NOMO-1 treated with dmso at 0.1 percent for 144 hours (cell line): ENCODE data around the gene SLC25A19.
A peak's percentile ranks its signal among the peaks of the same experiment; 100 is the strongest.

Experiments used
- DNase-seq: peaks from one replicate; lab custom pipeline; 2025; ENCODE audit not compliant: unreplicated experiment; lab: John Stamatoyannopoulos, UW

Gene SLC25A19

DNA sequence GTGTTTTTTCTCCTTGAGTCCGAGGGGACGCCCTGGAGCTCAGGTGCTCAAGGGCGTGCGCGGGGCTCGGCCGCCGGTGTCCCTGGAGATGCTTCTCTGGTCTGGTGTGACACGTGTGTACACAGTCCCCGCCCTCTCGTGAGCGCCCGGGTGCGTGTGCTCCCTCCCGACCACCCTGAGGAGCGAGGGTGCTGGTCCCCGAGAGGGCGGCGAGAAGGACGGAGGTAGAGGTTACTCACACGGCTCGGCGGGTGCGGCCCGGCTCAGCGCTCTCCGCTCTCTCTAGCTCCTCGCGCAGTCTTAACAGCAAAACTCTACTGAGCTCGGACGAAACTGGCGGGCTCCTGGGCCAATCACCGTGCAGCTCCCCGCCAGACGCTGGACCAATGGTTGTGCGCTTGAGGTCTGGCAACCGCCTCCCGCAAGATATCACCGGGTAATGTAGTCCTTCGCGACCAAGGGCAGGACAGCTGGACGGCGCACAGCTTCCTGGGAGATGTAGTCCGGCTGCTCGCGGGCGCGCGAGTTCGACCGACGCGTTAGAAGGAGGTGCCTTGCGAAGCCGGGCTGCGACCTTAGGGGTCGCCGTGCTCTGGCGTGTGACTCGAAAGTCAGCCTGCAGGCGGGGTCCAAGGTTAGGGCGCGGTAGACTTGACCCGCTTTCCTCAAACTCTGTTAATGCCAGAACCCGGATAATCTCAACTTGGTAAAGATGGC is at the start of gene SLC25A19:
SLC25A19 (minus strand) TSS at position 319 of the 717 bp plus-strand sequence. CDS start 2,669 bp downstream, outside the sequence.
- peak; percentile 99 for DNase-seq

DNA sequence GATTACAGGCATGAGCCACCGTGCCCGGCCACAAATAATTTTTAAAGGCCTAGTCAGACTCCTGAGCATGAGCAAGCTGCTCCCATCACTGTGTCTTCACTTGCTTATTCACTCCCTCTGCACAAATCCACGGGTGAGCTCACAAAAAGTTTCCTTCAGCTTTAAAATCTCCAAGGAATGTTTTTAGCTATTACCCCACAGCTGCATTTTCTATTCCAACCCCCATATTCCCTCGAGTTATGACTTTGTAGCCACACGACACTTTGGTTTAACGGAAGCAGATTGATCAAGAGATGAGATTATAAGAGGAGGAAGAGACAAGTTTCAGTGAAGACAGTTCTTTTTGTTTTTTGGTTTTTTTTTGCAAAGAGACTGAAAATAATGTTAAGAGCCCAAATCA is 49.1 kb upstream of the SLC25A19 start:
- DNase-seq, result no peak

DNA sequence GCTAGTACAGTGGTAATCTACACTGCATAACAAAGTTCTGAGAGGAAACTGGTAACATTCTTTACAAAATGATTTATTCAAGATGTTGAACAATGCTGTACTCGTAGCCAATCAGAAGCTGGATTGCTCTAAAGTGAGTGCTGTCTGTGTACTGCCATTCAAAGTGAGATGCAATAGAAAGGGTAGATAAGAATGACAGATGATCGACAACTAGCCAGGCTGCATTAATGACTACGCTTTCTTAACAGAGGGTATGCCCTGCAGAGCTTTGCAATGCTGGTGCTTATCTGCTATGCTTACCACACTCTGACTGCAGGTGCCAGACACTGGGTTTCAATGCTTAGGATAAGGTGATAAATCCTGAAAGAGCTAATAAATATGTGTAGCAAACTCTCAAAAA is 46.1 kb upstream of the SLC25A19 start:
- DNase-seq, result no peak

DNA sequence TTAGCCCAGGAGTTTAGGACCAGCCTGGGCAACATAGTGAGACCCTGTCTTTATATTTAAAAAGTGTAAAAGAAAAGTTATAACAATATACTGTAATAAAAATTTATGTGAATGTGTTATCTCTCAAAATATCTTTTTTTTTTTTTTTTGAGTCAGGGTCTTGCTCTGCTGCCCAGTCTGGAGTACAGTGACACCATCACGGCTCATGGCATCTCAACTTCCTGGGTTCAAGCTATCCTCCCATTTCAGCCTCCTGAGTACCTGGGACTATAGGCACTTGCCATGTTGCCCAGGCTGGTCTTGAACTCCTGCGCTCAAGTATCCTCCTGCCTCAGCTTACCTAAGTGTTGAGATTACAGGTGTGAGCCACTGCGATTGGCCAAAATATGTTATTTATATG is 45.5 kb upstream of the SLC25A19 start:
- DNase-seq, result no peak

DNA sequence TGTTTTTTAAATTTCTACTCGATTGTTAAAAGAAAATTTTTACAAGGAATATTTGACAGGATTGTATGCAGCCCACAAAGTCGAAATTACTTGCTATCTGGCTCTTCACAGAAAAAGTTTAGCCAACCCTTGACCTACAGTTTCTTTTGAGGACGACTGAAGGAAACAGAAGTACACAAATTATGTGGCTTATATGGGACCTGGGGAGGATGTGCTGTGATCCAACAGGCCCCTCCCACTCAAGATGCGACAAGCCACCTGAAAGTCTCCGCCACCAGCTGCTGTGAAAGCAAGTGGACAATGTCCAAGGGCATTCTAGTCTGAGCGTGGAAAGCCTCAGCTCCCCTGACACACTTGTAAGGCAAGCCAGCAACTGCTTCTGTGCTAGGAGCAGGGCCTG is 42.4 kb upstream of the SLC25A19 start:
- no peak for DNase-seq

DNA sequence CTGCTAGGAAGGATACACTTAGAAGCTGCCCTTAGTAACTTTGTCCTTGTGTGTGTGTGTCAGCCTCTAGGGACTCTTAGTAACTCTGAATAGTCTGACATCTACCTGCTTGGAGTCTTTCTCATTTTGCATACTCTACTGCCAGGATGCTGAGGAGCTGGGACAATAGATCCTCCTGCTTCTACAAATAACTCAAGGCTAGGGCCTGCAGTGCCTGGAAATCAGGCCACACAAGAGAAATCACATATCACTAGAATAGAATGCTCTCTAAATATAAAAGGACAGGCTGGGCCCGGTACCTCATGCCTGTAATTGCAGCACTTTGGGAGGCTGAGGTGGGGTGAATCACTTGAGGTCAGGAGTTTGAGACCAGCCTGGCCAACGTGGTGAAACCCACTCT is 38.5 kb upstream of the SLC25A19 start:
- no peak for DNase-seq

DNA sequence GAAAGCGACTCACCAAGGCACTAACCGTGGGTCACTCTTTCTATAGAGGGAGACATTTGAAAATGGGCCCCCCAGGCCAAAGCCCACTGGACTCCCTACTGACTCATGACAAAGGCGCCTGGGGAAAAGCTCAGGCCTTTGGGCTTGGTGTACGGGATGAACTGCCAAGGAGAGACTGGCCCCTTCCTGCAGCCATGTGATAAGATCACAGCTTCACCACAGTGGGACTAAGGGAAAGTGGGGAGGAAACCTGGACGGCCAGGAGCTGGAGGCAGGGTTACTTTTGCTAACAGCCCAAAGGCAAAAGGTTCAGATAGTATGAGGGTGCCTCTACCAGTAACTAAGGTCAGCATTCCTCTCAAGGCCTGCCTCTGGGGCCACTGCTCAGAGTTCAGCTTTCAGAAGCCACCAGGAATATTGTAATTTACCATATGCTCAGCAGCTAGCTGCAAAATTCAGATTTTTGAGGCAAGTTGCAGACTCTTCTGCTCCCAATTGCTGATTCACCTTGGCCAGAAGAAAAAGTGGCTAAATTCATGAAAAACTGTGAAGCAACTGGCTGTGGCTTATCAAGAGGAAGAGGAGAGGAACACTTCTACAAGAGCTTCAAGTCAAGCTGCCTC is 37.1 kb upstream of the SLC25A19 start:
- DNase-seq, result no peak

DNA sequence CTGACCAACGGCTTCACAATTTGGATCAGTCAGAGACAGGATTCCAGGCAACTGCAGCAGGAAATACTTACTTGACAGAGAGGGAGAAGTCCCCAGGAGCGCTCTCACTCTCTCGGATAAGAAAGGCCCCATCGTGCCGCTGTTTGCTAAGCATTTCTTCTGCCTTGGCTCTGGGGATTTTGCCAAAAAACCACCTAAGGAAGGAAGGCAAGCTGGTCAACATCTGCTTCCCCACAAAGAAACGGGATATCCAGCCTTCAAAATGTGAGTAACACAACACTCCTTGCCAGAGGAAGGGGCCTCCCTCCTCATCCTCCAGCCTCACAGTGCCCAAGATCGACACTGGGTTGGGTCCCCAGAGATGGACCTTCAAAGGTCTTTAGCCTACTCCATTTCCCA is 36.6 kb upstream of the SLC25A19 start:
- no peak for DNase-seq

DNA sequence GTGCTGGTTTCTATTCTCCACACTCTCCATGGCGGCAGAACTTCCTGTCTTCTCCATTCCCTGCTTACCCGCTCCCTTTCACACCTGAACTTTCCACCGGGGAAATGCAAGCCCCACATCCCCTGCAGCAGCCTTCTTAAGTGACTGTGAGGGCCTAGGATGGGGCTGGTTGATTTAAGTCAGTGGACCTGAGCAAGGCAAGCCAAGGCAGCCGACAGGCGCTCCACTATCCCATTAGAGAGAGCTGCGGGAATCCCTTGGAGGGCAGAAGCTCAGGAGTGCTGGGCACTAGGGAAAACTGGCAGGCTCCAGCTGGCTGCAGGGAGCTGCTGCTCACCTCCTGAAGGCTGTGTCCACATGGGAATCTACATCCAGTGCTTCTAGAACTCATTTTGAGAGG is 36.1 kb upstream of the SLC25A19 start:
- DNase-seq, result no peak

DNA sequence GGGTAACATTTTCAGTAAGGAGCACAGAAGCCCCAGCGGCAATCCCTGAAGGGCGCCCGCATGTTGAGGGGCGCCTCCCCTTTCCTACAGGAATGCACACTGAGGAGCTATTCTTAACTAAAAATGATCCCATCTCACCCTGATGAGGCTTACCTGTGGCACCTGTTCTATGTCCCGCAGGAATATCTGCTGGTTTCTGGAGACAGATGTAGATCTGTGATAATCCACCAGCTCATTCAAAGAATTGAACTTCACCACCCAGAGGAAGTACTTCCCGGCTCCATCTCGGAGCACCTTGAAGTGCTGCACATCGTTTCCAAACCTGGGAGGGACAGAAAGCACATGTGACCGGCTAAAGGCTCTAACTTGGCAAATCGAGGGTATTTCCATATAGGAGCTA is 32.3 kb upstream of the SLC25A19 start:
- DNase-seq, result no peak

DNA sequence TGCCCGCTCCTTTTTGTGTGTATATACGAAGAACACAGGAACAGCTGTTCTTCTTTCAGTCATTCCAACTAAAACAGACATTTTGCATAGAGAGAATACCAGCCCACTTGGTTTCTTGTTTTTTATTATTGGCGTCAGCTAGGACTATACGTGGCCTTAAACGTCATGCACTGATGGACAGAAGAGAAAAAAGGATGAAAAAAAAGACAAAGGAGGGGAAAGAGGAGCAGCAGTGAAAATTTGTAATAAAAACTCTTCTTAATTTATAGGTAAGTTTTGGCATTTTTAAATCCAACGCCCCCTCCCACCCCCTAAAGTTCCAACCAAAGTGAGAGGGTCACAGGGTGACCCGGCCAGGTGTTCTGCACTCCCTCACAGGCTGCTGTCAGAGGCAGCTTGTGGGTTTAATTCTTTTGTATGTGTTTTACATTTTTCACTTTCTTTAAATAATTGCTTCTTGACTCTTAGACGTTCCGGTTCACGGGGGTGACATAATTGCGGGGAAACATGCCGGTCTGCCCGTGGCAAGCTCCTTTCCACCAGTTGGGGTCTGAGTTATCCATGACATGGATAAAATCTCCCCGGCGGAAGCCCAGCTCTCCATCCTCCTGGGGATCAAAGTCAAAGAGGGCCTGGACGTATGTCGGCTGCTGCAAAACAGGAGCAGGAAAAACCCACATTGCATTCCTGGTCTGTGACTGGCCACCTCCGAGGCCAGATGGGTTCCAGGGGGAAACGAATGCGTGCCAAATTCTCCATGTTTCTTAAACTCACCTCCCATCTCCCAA is 30.9 kb upstream of the SLC25A19 start:
- DNase-seq, result no peak

DNA sequence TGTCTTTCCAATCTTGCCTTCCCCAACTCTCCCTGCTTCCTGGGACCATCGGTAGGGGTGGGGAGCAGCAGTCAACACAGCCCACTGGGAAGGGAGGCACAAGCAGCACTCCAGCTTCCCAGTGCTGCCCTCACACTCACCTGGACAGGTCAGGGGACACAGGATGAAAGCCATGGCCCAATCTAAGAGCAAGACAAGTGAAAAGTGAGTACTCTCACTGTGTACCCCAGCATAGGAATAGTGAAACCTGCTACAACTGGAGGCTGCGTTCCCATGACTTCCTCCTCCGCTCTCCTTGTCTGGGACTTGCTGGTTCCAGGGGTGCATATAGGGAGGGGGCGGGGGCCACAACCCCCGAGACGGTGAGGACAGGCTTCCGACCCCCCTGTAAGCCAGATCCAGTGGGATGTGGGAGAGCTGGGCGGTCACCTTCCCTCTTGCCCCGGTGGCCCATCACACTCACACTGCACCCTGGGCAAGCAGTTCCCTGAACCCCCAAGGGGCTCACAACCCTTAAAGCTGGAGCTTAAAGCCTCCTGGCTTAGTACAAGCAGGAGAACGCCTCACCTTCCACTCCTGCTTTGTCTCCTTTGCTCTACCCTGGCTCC is 29.5 kb upstream of the SLC25A19 start:
- no peak for DNase-seq

DNA sequence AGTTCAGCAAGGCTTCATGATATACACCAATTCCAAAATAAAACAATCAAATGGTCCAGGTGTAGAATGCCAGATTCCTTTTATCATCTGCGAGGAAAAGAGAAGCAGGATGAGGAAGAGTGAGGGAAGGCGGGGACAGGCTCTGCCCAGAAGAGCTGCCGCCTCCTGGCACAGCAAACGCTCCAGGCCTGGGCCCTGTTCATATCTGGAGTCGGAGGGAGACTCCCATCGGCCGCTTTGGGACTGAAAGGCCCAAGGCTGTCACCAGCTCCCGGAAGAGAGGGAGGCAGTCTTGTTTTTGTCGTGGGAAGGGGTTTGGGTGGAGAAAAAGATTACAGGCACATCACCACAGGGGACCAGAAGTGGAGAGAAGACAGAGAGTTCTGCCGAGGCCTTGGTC is 29.0 kb upstream of the SLC25A19 start:
- DNase-seq, result no peak

DNA sequence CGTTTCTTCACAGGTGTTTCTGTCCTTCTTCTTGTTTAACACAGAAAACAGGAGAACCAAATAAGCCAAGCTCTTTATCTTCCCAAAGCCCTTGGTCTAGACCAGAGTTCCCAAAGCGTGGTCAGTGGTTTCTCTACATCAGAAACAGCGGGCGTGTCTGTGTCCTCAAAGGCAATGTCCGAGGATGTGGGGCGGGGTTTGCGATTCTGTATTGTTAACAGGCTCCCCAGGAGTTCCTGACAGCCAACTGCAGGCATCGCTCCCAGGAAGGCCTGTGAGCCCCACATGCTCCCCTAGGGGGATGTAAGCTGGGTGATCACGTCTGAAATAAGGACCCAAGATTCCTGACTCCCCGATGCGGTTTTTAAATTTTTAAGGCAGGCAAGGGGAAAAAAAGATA is 28.4 kb upstream of the SLC25A19 start:
- no peak for DNase-seq

DNA sequence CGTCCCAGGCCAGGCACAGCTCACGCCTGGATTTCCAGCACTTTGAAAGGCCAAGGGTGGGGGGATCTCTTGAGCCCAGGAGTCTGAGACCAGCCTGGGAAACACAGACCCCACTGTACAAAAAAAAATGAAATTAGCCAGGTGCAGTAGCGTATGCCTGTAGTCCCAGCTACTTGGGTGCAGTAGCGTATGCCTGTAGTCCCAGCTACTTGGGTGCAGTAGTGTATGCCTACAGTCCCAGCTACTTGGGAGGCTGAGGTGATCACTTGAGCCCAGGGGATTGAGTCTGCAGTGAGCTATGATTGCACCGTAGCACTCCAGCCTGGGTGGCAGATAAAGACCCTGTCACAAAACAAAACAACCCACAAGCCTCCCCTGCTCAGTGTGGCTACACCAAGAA is 27.0 kb upstream of the SLC25A19 start:
- no peak for DNase-seq

DNA sequence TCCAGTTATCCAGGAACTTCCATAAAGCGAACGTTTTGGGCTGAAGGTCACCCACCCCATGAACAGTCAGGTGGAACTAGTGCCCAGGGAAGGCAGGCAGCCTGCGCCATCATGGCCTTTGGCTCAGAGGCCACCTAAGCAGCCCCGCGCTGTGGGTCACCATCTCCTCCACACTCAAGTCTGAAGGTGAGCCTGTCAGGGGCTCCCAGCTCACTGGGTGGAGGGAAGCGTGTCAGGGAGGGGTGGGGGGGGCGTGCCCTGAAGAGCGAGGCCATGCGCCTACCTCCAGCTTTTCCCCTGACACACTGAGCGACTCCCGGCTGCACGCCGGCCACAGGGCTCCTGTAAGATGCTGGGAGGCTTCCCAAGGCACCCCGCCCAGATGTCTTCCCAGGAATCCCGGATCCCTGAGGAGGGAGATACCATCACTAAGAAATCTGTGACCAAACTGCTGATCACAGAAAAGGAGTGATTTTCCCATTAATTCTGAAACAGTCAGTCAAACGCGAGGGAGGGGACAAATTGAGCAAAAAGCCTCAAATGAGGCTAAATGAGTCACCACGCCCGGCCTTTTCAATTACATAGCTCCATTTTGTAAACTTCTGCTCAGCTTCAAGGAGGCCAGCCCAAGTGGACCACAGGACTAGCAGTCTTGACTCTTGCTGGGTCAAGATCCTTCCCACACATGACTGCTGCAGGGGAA is 26.5 kb upstream of the SLC25A19 start:
- peak; percentile 39 for DNase-seq

DNA sequence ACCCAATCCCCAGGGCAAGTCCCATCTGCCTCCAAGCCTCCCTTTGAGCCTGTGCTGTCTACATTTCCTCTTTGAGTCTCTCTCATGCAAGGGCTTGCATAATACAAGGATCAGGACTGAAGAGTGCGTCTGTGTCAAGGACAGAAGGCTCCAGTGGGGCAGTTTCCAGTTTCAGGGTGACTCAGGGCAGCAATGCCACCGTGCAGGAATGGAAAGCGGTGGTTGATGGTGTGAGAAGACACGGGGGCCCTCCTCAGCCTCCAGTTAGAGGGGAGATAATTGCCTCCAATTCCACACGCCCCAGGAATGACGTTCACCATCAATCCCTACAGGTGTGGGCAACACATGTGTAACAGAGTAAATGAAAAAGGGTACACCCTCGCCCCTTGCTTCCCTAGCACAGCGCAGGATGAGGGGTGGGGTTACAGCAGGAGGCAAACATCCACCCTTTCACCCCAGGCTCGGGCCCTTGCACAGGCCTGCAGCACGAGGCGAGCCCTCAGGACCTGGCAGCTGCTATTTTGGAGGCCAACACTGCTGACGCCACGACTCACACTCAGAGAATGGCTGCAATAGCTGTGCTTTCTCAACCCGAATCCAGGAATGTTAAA is 24.8 kb upstream of the SLC25A19 start:
- DNase-seq, result peak; percentile 79

DNA sequence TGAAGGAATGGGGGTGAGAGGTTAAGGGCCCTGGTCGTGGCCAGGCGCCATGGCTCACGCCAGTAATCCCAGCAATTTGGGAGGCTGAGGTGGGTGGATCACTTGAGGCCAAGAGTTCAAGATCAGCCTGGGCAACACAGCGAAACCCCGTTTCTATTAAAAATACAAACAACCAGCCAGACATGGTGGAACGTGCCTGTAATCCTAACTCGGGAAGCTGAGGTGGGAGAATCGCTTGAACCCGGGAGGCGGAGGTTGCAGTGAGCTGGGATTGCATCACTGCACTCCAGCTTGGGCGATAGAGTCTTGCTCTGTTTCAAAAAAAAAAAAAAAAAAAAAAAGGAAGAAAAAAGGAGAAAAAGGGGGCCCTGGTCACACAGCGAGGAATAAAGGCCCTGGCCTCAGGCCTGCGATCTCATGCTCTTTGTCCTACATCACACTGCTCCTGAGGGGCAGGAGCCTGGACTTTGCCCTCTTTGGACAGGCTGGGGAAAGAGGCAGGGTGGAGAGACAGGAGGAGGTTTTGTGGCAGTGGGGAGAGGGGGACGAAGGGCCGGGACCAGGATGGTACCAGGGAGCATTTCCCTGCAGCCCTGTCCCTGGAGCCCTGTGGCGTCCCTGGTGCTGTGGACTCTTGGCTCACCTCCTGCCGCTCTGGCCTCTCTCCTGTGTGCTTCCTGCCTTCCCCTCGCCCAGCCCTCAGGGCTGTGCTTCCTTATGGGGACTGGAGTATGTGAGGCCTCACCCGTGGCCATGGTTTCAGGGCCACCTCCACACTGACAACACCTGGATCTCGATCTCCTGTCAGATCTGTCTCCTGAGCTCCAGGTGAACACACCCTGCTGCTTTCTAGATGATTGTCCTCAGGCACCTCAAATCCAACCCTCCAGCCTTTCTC is 19.7 kb upstream of the SLC25A19 start:
- peak; percentile 19 for DNase-seq

DNA sequence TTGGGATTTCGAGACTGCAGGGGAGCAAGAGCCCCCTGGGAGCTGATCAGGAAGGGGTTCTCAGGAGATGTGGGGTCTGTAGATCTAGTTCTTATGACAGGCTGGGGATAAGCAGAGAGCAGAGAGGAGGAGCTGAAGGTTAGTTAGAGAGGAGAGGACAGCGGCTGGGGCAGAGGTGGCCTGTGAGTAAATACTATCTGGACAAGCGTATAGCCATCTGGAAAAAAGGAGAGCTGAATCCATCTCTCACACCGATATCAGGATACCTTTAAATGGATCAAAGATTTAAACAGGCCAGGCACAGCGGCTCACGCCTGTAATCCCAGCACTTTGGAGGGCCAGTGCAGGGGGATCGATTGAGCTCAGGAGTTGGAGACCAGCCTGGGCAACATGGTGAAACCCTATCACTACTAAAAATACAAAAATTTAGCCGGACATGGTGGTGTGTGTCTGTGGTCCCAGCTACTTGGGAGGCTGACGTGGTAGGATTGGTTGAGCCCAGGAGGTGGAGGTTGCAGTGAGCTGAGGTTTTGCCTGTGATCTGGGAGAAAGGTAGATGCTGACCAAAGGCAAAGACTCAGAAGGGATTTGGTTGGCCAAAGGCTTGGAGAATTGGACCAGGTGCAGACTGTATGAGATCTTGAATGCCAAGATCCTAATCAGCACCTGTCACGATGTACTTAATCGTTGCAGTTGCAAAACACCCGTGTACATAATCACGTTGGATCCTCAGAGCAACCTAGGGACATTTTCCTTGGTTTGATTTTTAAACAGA is 18.9 kb upstream of the SLC25A19 start:
- no peak for DNase-seq
